ENCODE results near the gene GBX2. TPM values are rescaled to one million over a fixed set of nuclear protein-coding genes. Genes with fewer than 3 reads are reported as not detected.

GBX2 gene
- total RNA-seq, 2 donors from 2014 or later, result not detected

GRCh38 chr2:236164925-236165841 is 3.0 kb downstream of the GBX2 start:
- DNase-seq (ENCODE audit: low spot score), result no peak
- H3K27me3 ChIP-seq, result peaks cover 50 to 82% of the 10 kb centered on the region in 2 donors
- peak overlapping the region in 1 of 2 donors; percentile 49 for H3K4me3 ChIP-seq
- no peaks in the 10 kb centered on the region for H3K9me3 ChIP-seq
- H3K27ac ChIP-seq, result no peak overlapping the region
- TF ChIP-seq CTCF (IDR thresholded peaks at IDR 0.05), result no peak
- peaks cover 0 to 56% of the 10 kb centered on the region in 2 donors for H3K4me1 ChIP-seq
- no peaks in the 10 kb centered on the region for H3K36me3 ChIP-seq

- no peak for TF ChIP-seq CTCF (IDR thresholded peaks at IDR 0.05)
- Histone ChIP-seq H3K9me3 (no peaks in the 10 kb centered on the region), H3K27me3 (peaks cover 41 to 80% of the 10 kb centered on the region in 2 donors), H3K27ac (no peak overlapping the region), H3K4me3 (peak overlapping the region; percentile 25 to 49), H3K4me1 (peaks cover 0 to 56% of the 10 kb centered on the region in 2 donors), H3K36me3 (no peaks in the 10 kb centered on the region)
- no peak for DNase-seq (ENCODE audit: low spot score)
Measured at GRCh38 chr2:236164201-236164924, 3.8 kb downstream of the GBX2 start.

GRCh38 chr2:236163471-236164200 is 4.5 kb downstream of the GBX2 start:
- Histone ChIP-seq H3K27ac (no peak overlapping the region), H3K27me3 (peaks cover 34 to 73% of the 10 kb centered on the region in 2 donors), H3K4me1 (peaks cover 0 to 54% of the 10 kb centered on the region in 2 donors), H3K9me3 (no peaks in the 10 kb centered on the region), H3K4me3 (peak overlapping the region; percentile 25 to 49), H3K36me3 (no peaks in the 10 kb centered on the region)
- TF ChIP-seq CTCF (IDR thresholded peaks at IDR 0.05), result no peak
- DNase-seq (ENCODE audit: low spot score), result no peak

GRCh38 chr2:236162882-236163470 is 5.2 kb downstream of the GBX2 start:
- Histone ChIP-seq H3K36me3 (no peaks in the 10 kb centered on the region), H3K27me3 (peaks cover 29 to 67% of the 10 kb centered on the region in 2 donors), H3K27ac (no peak overlapping the region), H3K4me3 (no peak overlapping the region), H3K9me3 (no peaks in the 10 kb centered on the region), H3K4me1 (peaks cover 0 to 47% of the 10 kb centered on the region in 2 donors)
- no peak for TF ChIP-seq CTCF (IDR thresholded peaks at IDR 0.05)
- no peak for DNase-seq (ENCODE audit: low spot score)

All from right atrium auricular region (tissue), 2 donors.